Skeletal muscle tissue (tissue), 4 donors: Measurements from ENCODE around the gene CST9. TPM values are rescaled to one million over a fixed set of nuclear protein-coding genes. Genes with fewer than 3 reads are reported as not detected.

Source experiments
- H3K27ac ChIP-seq: one replicate; pipeline ENCODE4 v1.7.0; 2013; ENCODE audit warnings: mild to moderate bottlenecking, low read depth, low read length, inconsistent platforms
- H3K27me3 ChIP-seq, 3 donors: one replicate each; pipeline ENCODE4 v1.7.0; 2013; ENCODE audit warnings: low read length in 3 of 3; ENCODE audit not compliant: control insufficient read depth in 3 of 3, insufficient read depth in 3 of 3
- H3K36me3 ChIP-seq, 3 donors: one replicate each; pipeline ENCODE4 v1.7.0; 2013; ENCODE audit warnings: low read length in 3 of 3; ENCODE audit not compliant: control insufficient read depth in 3 of 3, insufficient read depth in 3 of 3
- H3K4me1 ChIP-seq, 3 donors: one replicate each; pipeline ENCODE4 v1.7.0; 2013; ENCODE audit warnings: low read length in 3 of 3, mild to moderate bottlenecking in 3 of 3; ENCODE audit not compliant: control insufficient read depth in 3 of 3, insufficient read depth in 3 of 3
- H3K4me3 ChIP-seq, 3 donors: one replicate each; pipeline ENCODE4 v1.7.0; 2013; ENCODE audit warnings: low read length in 3 of 3
- H3K9ac ChIP-seq, 3 donors: one replicate each; pipeline ENCODE4 v1.7.0; 2013; ENCODE audit warnings: low read length in 3 of 3, mild to moderate bottlenecking in 3 of 3, moderate library complexity in 2 of 3, low read depth in 1 of 3
- H3K9me3 ChIP-seq, 3 donors: one replicate each; pipeline ENCODE4 v1.7.0; 2013; ENCODE audit warnings: low read length in 3 of 3; ENCODE audit not compliant: control insufficient read depth in 3 of 3
- total RNA-seq: library from RNA; depleted of rRNA; stranded (reverse); fragments of >200 nt; gene quantifications from one replicate; pipeline ENCODE4 v1.2.3, GENCODE V29; 2014
- donor health status: Osteomylitis.

The CST9 gene
- not detected for total RNA-seq

GRCh38 chr20:23605867-23606651 is at the start of gene CST9:
Gene CST9 (minus strand): TSS chr20:23605917. CDS start chr20:23605864, 53 bp downstream.
- no peak within 1 kb of the TSS for H3K9ac ChIP-seq
- H3K27me3 ChIP-seq = peaks cover 0 to 6% (median 0%) of the 10 kb centered on the region in 3 donors
- peaks cover 0 to 7% (median 0%) of the 10 kb centered on the region in 3 donors for H3K4me1 ChIP-seq
- no peak within 1 kb of the TSS for H3K27ac ChIP-seq
- H3K36me3 ChIP-seq = no peaks in the 10 kb centered on the region
- H3K9me3 ChIP-seq = no peaks in the 10 kb centered on the region
- no peak within 1 kb of the TSS for H3K4me3 ChIP-seq

- H3K27ac ChIP-seq = no peak overlapping the region
- no peak overlapping the region for H3K9ac ChIP-seq
- H3K36me3 ChIP-seq = no peaks in the 10 kb centered on the region
- H3K4me3 ChIP-seq = no peak overlapping the region
- no peaks in the 10 kb centered on the region for H3K9me3 ChIP-seq
- H3K4me1 ChIP-seq = peaks cover 16 to 32% (median 23%) of the 10 kb centered on the region in 3 donors
- no peaks in the 10 kb centered on the region for H3K27me3 ChIP-seq
Observed at GRCh38 chr20:23654717-23655116, 49.0 kb upstream of the CST9 start.

- no peak overlapping the region for H3K4me3 ChIP-seq
- H3K9ac ChIP-seq = no peak overlapping the region
- no peak overlapping the region for H3K27ac ChIP-seq
- no peaks in the 10 kb centered on the region for H3K27me3 ChIP-seq
- H3K9me3 ChIP-seq = no peaks in the 10 kb centered on the region
- peaks cover 12 to 28% (median 19%) of the 10 kb centered on the region in 3 donors for H3K4me1 ChIP-seq
- no peaks in the 10 kb centered on the region for H3K36me3 ChIP-seq
Observed at GRCh38 chr20:23654000-23654399, 48.3 kb upstream of the CST9 start.

GRCh38 chr20:23653400-23653938 is 47.8 kb upstream of the CST9 start:
- peaks cover 12 to 28% (median 19%) of the 10 kb centered on the region in 3 donors for H3K4me1 ChIP-seq
- no peak overlapping the region for H3K9ac ChIP-seq
- no peaks in the 10 kb centered on the region for H3K9me3 ChIP-seq
- H3K27me3 ChIP-seq = no peaks in the 10 kb centered on the region
- no peak overlapping the region for H3K27ac ChIP-seq
- no peak overlapping the region for H3K4me3 ChIP-seq
- H3K36me3 ChIP-seq = no peaks in the 10 kb centered on the region

- Histone ChIP-seq H3K9ac (no peak overlapping the region), H3K36me3 (no peaks in the 10 kb centered on the region), H3K9me3 (no peaks in the 10 kb centered on the region), H3K4me3 (no peak overlapping the region), H3K27me3 (no peaks in the 10 kb centered on the region), H3K4me1 (peaks cover 6 to 28% (median 19%) of the 10 kb centered on the region in 3 donors), H3K27ac (no peak overlapping the region)
Observed at GRCh38 chr20:23652926-23653325, 47.2 kb upstream of the CST9 start.

- Histone ChIP-seq H3K27ac (no peak overlapping the region), H3K4me1 (peaks cover 4 to 26% (median 19%) of the 10 kb centered on the region in 3 donors), H3K9ac (no peak overlapping the region), H3K36me3 (no peaks in the 10 kb centered on the region), H3K27me3 (no peaks in the 10 kb centered on the region), H3K9me3 (no peaks in the 10 kb centered on the region), H3K4me3 (no peak overlapping the region)
Observed at GRCh38 chr20:23652371-23652770, 46.7 kb upstream of the CST9 start.

- Histone ChIP-seq H3K9ac (no peak overlapping the region), H3K27me3 (no peaks in the 10 kb centered on the region), H3K27ac (no peak overlapping the region), H3K9me3 (no peaks in the 10 kb centered on the region), H3K36me3 (no peaks in the 10 kb centered on the region), H3K4me1 (peaks cover under 1 to 23% (median 18%) of the 10 kb centered on the region in 3 donors), H3K4me3 (no peak overlapping the region)
Observed at GRCh38 chr20:23651117-23651516, 45.4 kb upstream of the CST9 start.

- Histone ChIP-seq H3K9ac (no peak overlapping the region), H3K4me1 (peaks cover 0 to 16% (median 11%) of the 10 kb centered on the region in 3 donors), H3K4me3 (no peak overlapping the region), H3K9me3 (no peaks in the 10 kb centered on the region), H3K36me3 (no peaks in the 10 kb centered on the region), H3K27me3 (no peaks in the 10 kb centered on the region), H3K27ac (no peak overlapping the region)
Observed at GRCh38 chr20:23649830-23650417, 44.2 kb upstream of the CST9 start.

GRCh38 chr20:23649242-23649641 is 43.5 kb upstream of the CST9 start:
- H3K27ac ChIP-seq = no peak overlapping the region
- peaks cover 0 to 9% (median 4%) of the 10 kb centered on the region in 3 donors for H3K4me1 ChIP-seq
- no peaks in the 10 kb centered on the region for H3K9me3 ChIP-seq
- H3K27me3 ChIP-seq = no peaks in the 10 kb centered on the region
- H3K4me3 ChIP-seq = no peak overlapping the region
- no peaks in the 10 kb centered on the region for H3K36me3 ChIP-seq
- no peak overlapping the region for H3K9ac ChIP-seq

- Histone ChIP-seq H3K36me3 (no peaks in the 10 kb centered on the region), H3K27ac (no peak overlapping the region), H3K4me1 (peaks cover 7 to 16% (median 8%) of the 10 kb centered on the region in 3 donors), H3K9ac (no peak overlapping the region), H3K9me3 (no peaks in the 10 kb centered on the region), H3K4me3 (no peak overlapping the region), H3K27me3 (no peaks in the 10 kb centered on the region)
Observed at GRCh38 chr20:23647346-23647745, 41.6 kb upstream of the CST9 start.
